HCT116 (cell line): ENCODE measurements around the gene SLC9A9. TPM values are rescaled to one million over a fixed set of nuclear protein-coding genes. Genes with fewer than 3 reads are reported as not detected.

Experiments
- ATAC-seq: fragments of 200-7000 bp; cut with Tn5 transposase; 2 replicates; pipeline ENCODE4 v1.9.1; 2020; ENCODE audit warnings: mild to moderate bottlenecking, moderate library complexity
- BruUV-seq: library from RNA; stranded (reverse); fragments of 400-500 nt; replicated peaks from 2 replicates; lab custom pipeline; 2021; lab: Mats Ljungman, UMichigan
- CTCF ChIA-PET: fragments of 300-600 bp; sonication (Branson Sonifier 250); formaldehyde crosslinking; loops from one replicate; lab custom pipeline; 2021; ENCODE audit warnings: antibody characterized with exemption; lab: Charles Lee
- POLR2A ChIA-PET: fragments of 300-600, 350-600 bp; sonication (Branson Sonifier 250); formaldehyde crosslinking; loops from one replicate; lab custom pipeline; 2021; ENCODE audit warnings: antibody characterized with exemption; lab: Charles Lee
- RAD21 ChIA-PET, 2 experiments: fragments of 300-600 bp; sonication (Branson Sonifier 250); formaldehyde crosslinking; loops; one replicate each; lab custom pipeline; 2023; ENCODE audit warnings: low total read pairs in 2 of 2; ENCODE audit not compliant: uncharacterized antibody in 2 of 2, unreplicated experiment in 2 of 2, low non-redundant PET in 1 of 2; lab: Charles Lee
- DNase-seq: peaks from one replicate; pipeline ENCODE4 v3.0.0-alpha.2; 2010; ENCODE audit warnings: low read depth, low spot score
- H2AFZ ChIP-seq: fragments of 200-600 bp; shearing (Covaris generic), sonication (generic); 2 replicates; pipeline ENCODE4 v1.6.1; 2017; ENCODE audit warnings: low read depth, mixed run types, mixed read lengths, antibody characterized with exemption, low read length; ENCODE audit not compliant: poor library complexity, severe bottlenecking
- H3K27ac ChIP-seq: 2 replicates; pipeline ENCODE4 v1.5.1; 2012; ENCODE audit warnings: low read depth, low read length
- H3K27me3 ChIP-seq: fragments of 200-600 bp; sonication (generic); 2 replicates; pipeline ENCODE4 v1.6.1; 2016; ENCODE audit warnings: mixed run types, low read length, mixed read lengths; ENCODE audit not compliant: insufficient read depth
- H3K36me3 ChIP-seq, 2 experiments: fragments of 200-500 bp in 1 of 2; fragments of 200-600 bp in 1 of 2; sonication (Bioruptor generic) in 1 of 2; sonication (generic) in 1 of 2; 2 replicates each; pipeline versions ENCODE4 v1.5.1 to v1.6.1; 2014 to 2016; ENCODE audit warnings: low read length in 2 of 2, inconsistent platforms in 1 of 2, mixed read lengths in 1 of 2, mixed run types in 1 of 2; ENCODE audit not compliant: insufficient read depth in 2 of 2, control insufficient read depth in 1 of 2
- H3K4me1 ChIP-seq, 2 experiments: fragments of 200-600 bp in 1 of 2; sonication (generic) in 1 of 2; 2 replicates each; pipeline versions ENCODE4 v1.5.1 to v1.6.1; 2012 to 2017; ENCODE audit warnings: low read length in 2 of 2, inconsistent platforms in 1 of 2, mild to moderate bottlenecking in 1 of 2, mixed read lengths in 1 of 2, mixed run types in 1 of 2, moderate library complexity in 1 of 2; ENCODE audit not compliant: insufficient read depth in 2 of 2, control insufficient read depth in 1 of 2
- H3K4me2 ChIP-seq: fragments of 200-600 bp; sonication (generic); 2 replicates; pipeline ENCODE4 v1.6.1; 2017; ENCODE audit warnings: mixed run types, low read length, mixed read lengths
- H3K4me3 ChIP-seq, 2 experiments: fragments of 200-600 bp in 1 of 2; sonication (generic) in 1 of 2; replicated peaks in 1 of 2; 2 replicates each; pipeline ENCODE4 v1.5.1; 2011 to 2016; ENCODE audit warnings: low read length in 2 of 2, control low read depth in 1 of 2, low read depth in 1 of 2, mild to moderate bottlenecking in 1 of 2, mixed read lengths in 1 of 2, mixed run types in 1 of 2
- H3K79me2 ChIP-seq: fragments of 200-600 bp; sonication (generic); 2 replicates; pipeline ENCODE4 v1.6.1; 2017; ENCODE audit warnings: mild to moderate bottlenecking, mixed run types, low read length, moderate library complexity, mixed read lengths; ENCODE audit not compliant: insufficient read depth
- H3K9ac ChIP-seq: fragments of 200-600 bp; sonication (generic); 2 replicates; pipeline ENCODE4 v1.6.1; 2016; ENCODE audit warnings: low read length, mixed read lengths
- H3K9me2 ChIP-seq: fragments of 200-600 bp; sonication (generic), shearing (Covaris generic); 2 replicates; pipeline ENCODE4 v1.6.1; 2017; ENCODE audit warnings: mixed run types, mild to moderate bottlenecking, moderate library complexity; ENCODE audit not compliant: insufficient read depth
- H3K9me3 ChIP-seq, 2 experiments: fragments of 200-500 bp in 1 of 2; fragments of 200-600 bp in 1 of 2; sonication (Bioruptor generic) in 1 of 2; sonication (generic) in 1 of 2; 2 replicates each; pipeline ENCODE4 v1.6.1; 2014 to 2017; ENCODE audit warnings: low read length in 2 of 2, mixed read lengths in 2 of 2, inconsistent platforms in 1 of 2, low read depth in 1 of 2, mild to moderate bottlenecking in 1 of 2, mixed run types in 1 of 2, moderate library complexity in 1 of 2; ENCODE audit not compliant: control insufficient read depth in 1 of 2, insufficient read depth in 1 of 2
- H4K20me1 ChIP-seq: fragments of 200-600 bp; sonication (generic), shearing (Covaris generic); 2 replicates; pipeline ENCODE4 v1.6.1; 2017; ENCODE audit warnings: mixed run types, mild to moderate bottlenecking, moderate library complexity; ENCODE audit not compliant: insufficient read depth
- EGR1 ChIP-seq: IDR thresholded peaks from 2 replicates; pipeline ENCODE4 v1.6.1; 2012; ENCODE audit warnings: low read depth
- EZH2 ChIP-seq: fragments of 200-600 bp; sonication (generic); IDR thresholded peaks from 2 replicates; pipeline ENCODE4 v1.6.1; 2017; ENCODE audit warnings: antibody characterized with exemption, mixed run types
- EZH2phosphoT487 ChIP-seq: fragments of 200-600 bp; IDR thresholded peaks from 2 replicates; pipeline ENCODE4 v1.6.1; 2018; ENCODE audit warnings: antibody characterized with exemption, borderline replicate concordance
- JUND ChIP-seq: IDR thresholded peaks from 2 replicates; pipeline ENCODE4 v1.6.1; 2012
- POLR2A ChIP-seq: IDR thresholded peaks from 2 replicates; pipeline ENCODE4 v1.7.0; 2011; ENCODE audit warnings: borderline replicate concordance; ENCODE audit not compliant: insufficient read depth, insufficient read length; ENCODE audit errors: extremely low read depth
- RAD21 ChIP-seq: IDR thresholded peaks from 2 replicates; pipeline ENCODE4 v1.6.1; 2012; ENCODE audit warnings: low read depth, mild to moderate bottlenecking
- SIN3A ChIP-seq: IDR thresholded peaks from 2 replicates; pipeline ENCODE4 v1.6.1; 2012; ENCODE audit warnings: low read depth
- SP1 ChIP-seq: IDR thresholded peaks from 2 replicates; pipeline ENCODE4 v1.6.1; 2012; ENCODE audit warnings: low read depth
- TCF7L2 ChIP-seq: IDR thresholded peaks from 2 replicates; pipeline ENCODE4 v1.7.0; 2011; ENCODE audit warnings: borderline replicate concordance, inconsistent platforms; ENCODE audit not compliant: insufficient read depth, insufficient read length; ENCODE audit errors: extremely low read depth
- ZFX ChIP-seq: fragments of 450-650 bp; IDR thresholded peaks from 2 replicates; pipeline ENCODE4 v1.6.1; 2017
- ZNF274 ChIP-seq: fragments of 200-500 bp; sonication (Bioruptor generic); IDR thresholded peaks from 2 replicates; pipeline ENCODE4 v1.6.1; 2014; ENCODE audit warnings: mild to moderate bottlenecking, low read depth, low read length, inconsistent platforms
- intact Hi-C: fragments of 100-400 bp; cut with micrococcal nuclease; formaldehyde crosslinking; loops from 2 replicates; pipeline ENCODE4 v1.10.0; 2022
- total RNA-seq: library from RNA; stranded (reverse); gene quantifications from one replicate; pipeline ENCODE4 v1.2.1, GENCODE V29; 2021; ENCODE audit not compliant: unreplicated experiment
- TF ChIP-seq, protein P1 (sequence below), 3 experiments: fragments of 200-600 bp in 1 of 3; sonication (generic) in 1 of 3; IDR thresholded peaks in 2 of 3; conservative IDR thresholded peaks in 1 of 3; 2 replicates each; pipeline ENCODE4 v1.5.1; 2012 to 2017; ENCODE audit warnings: low read depth in 2 of 3, low read length in 2 of 3, antibody characterized with exemption in 1 of 3, borderline replicate concordance in 1 of 3, control low read depth in 1 of 3, mild to moderate bottlenecking in 1 of 3, mixed read lengths in 1 of 3, mixed run types in 1 of 3, moderate library complexity in 1 of 3; ENCODE audit not compliant: insufficient read depth in 1 of 3
- TF ChIP-seq, protein P2 (sequence below): IDR thresholded peaks from 2 replicates; pipeline ENCODE4 v1.6.1; 2012
- TF ChIP-seq, protein P3 (sequence below): IDR thresholded peaks from 2 replicates; pipeline ENCODE4 v1.6.1; 2011; ENCODE audit warnings: mild to moderate bottlenecking, low read length, moderate library complexity; ENCODE audit not compliant: insufficient replicate concordance; ENCODE audit errors: extremely low read depth

The SLC9A9 gene
- total RNA-seq, 1 experiment from 2014 or later, result 0.20 TPM

DNA sequence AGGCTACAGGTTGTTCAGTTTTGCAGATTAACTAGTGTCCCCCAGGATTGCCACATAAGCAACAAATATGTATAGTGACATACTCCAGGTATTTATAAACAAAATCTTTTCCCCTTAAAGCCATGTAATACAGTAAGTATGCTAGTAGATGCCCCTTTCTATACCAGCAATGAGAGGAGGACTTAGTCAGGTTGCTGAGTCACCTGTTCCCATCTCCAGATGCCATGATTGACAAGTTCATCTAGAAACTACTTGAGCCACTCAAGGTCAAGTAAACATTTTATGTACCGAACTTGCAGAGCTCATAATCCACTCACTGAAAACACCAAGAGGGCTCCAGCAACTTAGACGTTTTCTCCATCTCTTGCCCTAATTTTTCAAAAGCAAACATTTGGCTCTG is 18.2 kb downstream of the SLC9A9 start:
- Histone ChIP-seq H3K4me1 (peaks cover 5 to 12% of the 10 kb centered on the region in 2 experiments; a peak in 3 of 4 replicates), H3K27ac (no peak overlapping the region), H2AFZ (no peak overlapping the region), H3K4me3 (no peak overlapping the region), H3K79me2 (no peaks in the 10 kb centered on the region), H3K9ac (no peak overlapping the region), H3K36me3 (no peaks in the 10 kb centered on the region), H4K20me1 (no peaks in the 10 kb centered on the region), H3K27me3 (no peaks in the 10 kb centered on the region), H3K4me2 (no peak overlapping the region), H3K9me2 (no peaks in the 10 kb centered on the region), H3K9me3 (no peaks in the 10 kb centered on the region)
- CTCF ChIA-PET, result no interaction called here
- no peak for DNase-seq
- ATAC-seq, result no peak
- RAD21 ChIA-PET, result no interaction called here
- BruUV-seq, result no TSS peak
- intact Hi-C loops, result no loop called here
- TF ChIP-seq EGR1, result no peak
- TF ChIP-seq, protein P1, sequence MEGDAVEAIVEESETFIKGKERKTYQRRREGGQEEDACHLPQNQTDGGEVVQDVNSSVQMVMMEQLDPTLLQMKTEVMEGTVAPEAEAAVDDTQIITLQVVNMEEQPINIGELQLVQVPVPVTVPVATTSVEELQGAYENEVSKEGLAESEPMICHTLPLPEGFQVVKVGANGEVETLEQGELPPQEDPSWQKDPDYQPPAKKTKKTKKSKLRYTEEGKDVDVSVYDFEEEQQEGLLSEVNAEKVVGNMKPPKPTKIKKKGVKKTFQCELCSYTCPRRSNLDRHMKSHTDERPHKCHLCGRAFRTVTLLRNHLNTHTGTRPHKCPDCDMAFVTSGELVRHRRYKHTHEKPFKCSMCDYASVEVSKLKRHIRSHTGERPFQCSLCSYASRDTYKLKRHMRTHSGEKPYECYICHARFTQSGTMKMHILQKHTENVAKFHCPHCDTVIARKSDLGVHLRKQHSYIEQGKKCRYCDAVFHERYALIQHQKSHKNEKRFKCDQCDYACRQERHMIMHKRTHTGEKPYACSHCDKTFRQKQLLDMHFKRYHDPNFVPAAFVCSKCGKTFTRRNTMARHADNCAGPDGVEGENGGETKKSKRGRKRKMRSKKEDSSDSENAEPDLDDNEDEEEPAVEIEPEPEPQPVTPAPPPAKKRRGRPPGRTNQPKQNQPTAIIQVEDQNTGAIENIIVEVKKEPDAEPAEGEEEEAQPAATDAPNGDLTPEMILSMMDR (IDR thresholded peaks at IDR 0.05 in 2 of 3, conservative IDR thresholded peaks at IDR 0.05 in 1 of 3; ENCODE audit: borderline replicate concordance in 1 of 3, insufficient read depth in 1 of 3, low read depth in 2 of 3, low read length in 2 of 3), result no peak
- TF ChIP-seq ZNF274, result no peak
- no peak for TF ChIP-seq RAD21
- TF ChIP-seq POLR2A, result no peak
- no peak for TF ChIP-seq JUND
- no peak for TF ChIP-seq SIN3A
- TF ChIP-seq, protein P2, sequence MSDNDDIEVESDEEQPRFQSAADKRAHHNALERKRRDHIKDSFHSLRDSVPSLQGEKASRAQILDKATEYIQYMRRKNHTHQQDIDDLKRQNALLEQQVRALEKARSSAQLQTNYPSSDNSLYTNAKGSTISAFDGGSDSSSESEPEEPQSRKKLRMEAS, result no peak
- TF ChIP-seq EZH2phosphoT487, result no peak
- TF ChIP-seq TCF7L2, result no peak
- TF ChIP-seq SP1, result no peak
- no peak for TF ChIP-seq ZFX
- TF ChIP-seq, protein P3, sequence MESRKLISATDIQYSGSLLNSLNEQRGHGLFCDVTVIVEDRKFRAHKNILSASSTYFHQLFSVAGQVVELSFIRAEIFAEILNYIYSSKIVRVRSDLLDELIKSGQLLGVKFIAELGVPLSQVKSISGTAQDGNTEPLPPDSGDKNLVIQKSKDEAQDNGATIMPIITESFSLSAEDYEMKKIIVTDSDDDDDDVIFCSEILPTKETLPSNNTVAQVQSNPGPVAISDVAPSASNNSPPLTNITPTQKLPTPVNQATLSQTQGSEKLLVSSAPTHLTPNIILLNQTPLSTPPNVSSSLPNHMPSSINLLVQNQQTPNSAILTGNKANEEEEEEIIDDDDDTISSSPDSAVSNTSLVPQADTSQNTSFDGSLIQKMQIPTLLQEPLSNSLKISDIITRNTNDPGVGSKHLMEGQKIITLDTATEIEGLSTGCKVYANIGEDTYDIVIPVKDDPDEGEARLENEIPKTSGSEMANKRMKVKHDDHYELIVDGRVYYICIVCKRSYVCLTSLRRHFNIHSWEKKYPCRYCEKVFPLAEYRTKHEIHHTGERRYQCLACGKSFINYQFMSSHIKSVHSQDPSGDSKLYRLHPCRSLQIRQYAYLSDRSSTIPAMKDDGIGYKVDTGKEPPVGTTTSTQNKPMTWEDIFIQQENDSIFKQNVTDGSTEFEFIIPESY, result no peak
- TF ChIP-seq EZH2, result no peak
- POLR2A ChIA-PET, result no interaction called here
